CD14-positive monocyte (primary cell): Measurements from ENCODE around the gene RAD51D. TPM values are rescaled to one million over a fixed set of nuclear protein-coding genes. Genes with fewer than 3 reads are reported as not detected.
A peak's percentile ranks its signal among the peaks of the same experiment; 100 is the strongest.

Experiments used
- DNase-seq, 3 donors: peaks; one replicate each; pipeline ENCODE4 v3.0.0-alpha.2; 2011 to 2022
- H2AFZ ChIP-seq: 2 replicates; pipeline ENCODE4 v1.6.0; 2012; ENCODE audit warnings: mild to moderate bottlenecking, low read depth, low read length, inconsistent platforms; ENCODE audit not compliant: insufficient read depth, poor library complexity, severe bottlenecking
- H3K27ac ChIP-seq, 2 donors: 1 replicate in 1 of 2; 2 replicates in 1 of 2; pipeline ENCODE4 v1.5.1; 2012 to 2013; ENCODE audit warnings: low read length in 2 of 2, control low read depth in 1 of 2, inconsistent platforms in 1 of 2, low read depth in 1 of 2, mild to moderate bottlenecking in 1 of 2
- H3K27me3 ChIP-seq, 2 donors: one replicate each; pipeline versions ENCODE4 v1.6.0 to v1.6.1; 2011 to 2013; ENCODE audit warnings: low read length in 2 of 2; ENCODE audit not compliant: control insufficient read depth in 2 of 2, insufficient read depth in 2 of 2
- H3K36me3 ChIP-seq, 2 donors: replicated peaks in 1 of 2; 1 replicate in 1 of 2; 2 replicates in 1 of 2; pipeline versions ENCODE4 v1.5.1 to v1.6.1; 2012 to 2013; ENCODE audit warnings: low read length in 2 of 2, control low read depth in 1 of 2, inconsistent platforms in 1 of 2, mild to moderate bottlenecking in 1 of 2; ENCODE audit not compliant: insufficient read depth in 2 of 2, control insufficient read depth in 1 of 2
- H3K4me1 ChIP-seq, 2 donors: 1 replicate in 1 of 2; 2 replicates in 1 of 2; pipeline versions ENCODE4 v1.5.1 to v1.6.1; 2012 to 2013; ENCODE audit warnings: low read length in 2 of 2, control low read depth in 1 of 2, inconsistent platforms in 1 of 2, mild to moderate bottlenecking in 1 of 2, moderate library complexity in 1 of 2; ENCODE audit not compliant: insufficient read depth in 2 of 2, control insufficient read depth in 1 of 2
- H3K4me2 ChIP-seq: replicated peaks from 2 replicates; pipeline ENCODE3; 2012; ENCODE audit warnings: low read length, moderate library complexity, mild to moderate bottlenecking; ENCODE audit not compliant: poor library complexity, severe bottlenecking; ENCODE audit errors: extremely low read depth
- H3K4me3 ChIP-seq, 3 experiments: fragments of 200-600 bp in 1 of 3; sonication (generic) in 1 of 3; replicated peaks in 1 of 3; 1 replicate in 2 of 3; 2 replicates in 1 of 3; pipeline ENCODE4 v1.5.1; 2011 to 2013; ENCODE audit warnings: low read length in 3 of 3, mild to moderate bottlenecking in 3 of 3, control low read depth in 2 of 3, low read depth in 2 of 3, inconsistent platforms in 1 of 3, moderate library complexity in 1 of 3
- H3K79me2 ChIP-seq: 2 replicates; pipeline ENCODE4 v1.6.0; 2012; ENCODE audit warnings: mild to moderate bottlenecking, control low read depth, inconsistent platforms, low read length, moderate library complexity; ENCODE audit not compliant: insufficient read depth
- H3K9ac ChIP-seq: 2 replicates; pipeline ENCODE4 v1.6.0; 2017; ENCODE audit warnings: low read length, mild to moderate bottlenecking; ENCODE audit not compliant: insufficient read depth, poor library complexity, severe bottlenecking
- H3K9me3 ChIP-seq, 2 donors: replicated peaks in 1 of 2; 1 replicate in 1 of 2; 2 replicates in 1 of 2; pipeline versions ENCODE4 v1.5.1 to v1.6.1; 2012 to 2013; ENCODE audit warnings: low read length in 2 of 2, control low read depth in 1 of 2; ENCODE audit not compliant: control insufficient read depth in 1 of 2, insufficient read depth in 1 of 2
- H4K20me1 ChIP-seq: 2 replicates; pipeline ENCODE4 v1.6.0; 2012; ENCODE audit warnings: mild to moderate bottlenecking, low read length, control low read depth, moderate library complexity; ENCODE audit not compliant: insufficient read depth
- H3K27ac Mint-ChIP-seq, 7 donors: one replicate each; pipeline ENCODE4 v1.8.0; 2020; ENCODE audit warnings: mild to moderate bottlenecking in 7 of 7, mixed read lengths in 7 of 7, moderate library complexity in 6 of 7, inconsistent platforms in 2 of 7
- H3K27me3 Mint-ChIP-seq, 3 donors: one replicate each; pipeline ENCODE4 v1.8.0; 2021 to 2022; ENCODE audit warnings: low read depth in 3 of 3, mild to moderate bottlenecking in 3 of 3, mixed read lengths in 3 of 3, moderate library complexity in 3 of 3, inconsistent platforms in 1 of 3
- H3K36me3 Mint-ChIP-seq, 2 donors: one replicate each; pipeline ENCODE4 v1.8.0; 2020; ENCODE audit warnings: mixed read lengths in 2 of 2, inconsistent platforms in 1 of 2, mild to moderate bottlenecking in 1 of 2
- H3K4me1 Mint-ChIP-seq: one replicate; pipeline ENCODE4 v1.8.0; 2020; ENCODE audit warnings: mild to moderate bottlenecking, mixed read lengths
- H3K4me3 Mint-ChIP-seq, 2 donors: one replicate each; pipeline ENCODE4 v1.8.0; 2020; ENCODE audit warnings: mild to moderate bottlenecking in 2 of 2, mixed read lengths in 2 of 2, moderate library complexity in 1 of 2
- H3K9me3 Mint-ChIP-seq, 7 donors: one replicate each; pipeline ENCODE4 v1.8.0; 2020 to 2022; ENCODE audit warnings: mixed read lengths in 7 of 7, mild to moderate bottlenecking in 6 of 7, moderate library complexity in 6 of 7, inconsistent platforms in 2 of 7
- WGBS: methylation state at CpG from one replicate; pipeline ENCODE4 v1.1.5; 2013; ENCODE audit warnings: missing lambda C conversion rate; ENCODE audit not compliant: insufficient coverage; 5-methylcytosine and 5-hydroxymethylcytosine counted together
- intact Hi-C, 2 donors: fragments of 100-400 bp; cut with micrococcal nuclease; formaldehyde crosslinking; loops; one replicate each; pipeline versions ENCODE4 v1.15.0 to v1.15.1; 2023
- polyA plus RNA-seq, 3 donors: library from polyadenylated mRNA; depleted of rRNA in 1 of 3; unstranded in 2 of 3; stranded (reverse) in 1 of 3; fragments of 300-500 nt in 2 of 3; fragments of >200 nt in 1 of 3; fragmentation: Illumina TruSeq in 2 of 3; gene quantifications; 1 replicate in 2 of 3; 2 replicates in 1 of 3; pipeline ENCODE4 v1.2.3, GENCODE V29; 2012 to 2021
- TF ChIP-seq, protein P1 (sequence below): fragments of 200-600 bp; IDR thresholded peaks from one replicate; pipeline ENCODE4 v1.8.0; 2022; ENCODE audit warnings: antibody characterized with exemption, mild to moderate bottlenecking

The RAD51D gene
- polyA plus RNA-seq, 3 donors, result 4.4 to 6.9 (median 5.8) TPM

DNA sequence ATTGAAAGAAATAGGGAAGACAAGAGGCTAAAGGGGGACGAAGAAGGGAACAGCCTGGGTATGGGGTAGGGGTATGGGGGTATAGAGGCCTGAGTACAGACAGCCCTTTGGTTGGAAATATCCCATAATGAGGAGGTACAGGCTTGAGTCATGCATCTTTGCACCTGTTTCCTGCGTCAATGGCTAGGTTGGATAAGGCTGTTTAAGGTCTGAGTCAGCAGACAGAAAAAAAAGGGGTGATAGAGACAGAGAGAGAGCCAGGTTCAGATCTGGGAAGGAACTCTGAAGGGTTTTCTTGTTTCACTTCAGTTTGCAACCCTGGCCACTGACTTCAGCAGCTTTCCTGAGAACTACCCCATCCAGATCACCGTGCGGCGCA lies 10.3 kb upstream of the RAD51D start:
- H3K36me3 ChIP-seq, result peaks cover 37 to 42% of the 10 kb centered on the region in 2 donors
- no peaks in the 10 kb centered on the region for H4K20me1 ChIP-seq
- TF ChIP-seq, protein P1, sequence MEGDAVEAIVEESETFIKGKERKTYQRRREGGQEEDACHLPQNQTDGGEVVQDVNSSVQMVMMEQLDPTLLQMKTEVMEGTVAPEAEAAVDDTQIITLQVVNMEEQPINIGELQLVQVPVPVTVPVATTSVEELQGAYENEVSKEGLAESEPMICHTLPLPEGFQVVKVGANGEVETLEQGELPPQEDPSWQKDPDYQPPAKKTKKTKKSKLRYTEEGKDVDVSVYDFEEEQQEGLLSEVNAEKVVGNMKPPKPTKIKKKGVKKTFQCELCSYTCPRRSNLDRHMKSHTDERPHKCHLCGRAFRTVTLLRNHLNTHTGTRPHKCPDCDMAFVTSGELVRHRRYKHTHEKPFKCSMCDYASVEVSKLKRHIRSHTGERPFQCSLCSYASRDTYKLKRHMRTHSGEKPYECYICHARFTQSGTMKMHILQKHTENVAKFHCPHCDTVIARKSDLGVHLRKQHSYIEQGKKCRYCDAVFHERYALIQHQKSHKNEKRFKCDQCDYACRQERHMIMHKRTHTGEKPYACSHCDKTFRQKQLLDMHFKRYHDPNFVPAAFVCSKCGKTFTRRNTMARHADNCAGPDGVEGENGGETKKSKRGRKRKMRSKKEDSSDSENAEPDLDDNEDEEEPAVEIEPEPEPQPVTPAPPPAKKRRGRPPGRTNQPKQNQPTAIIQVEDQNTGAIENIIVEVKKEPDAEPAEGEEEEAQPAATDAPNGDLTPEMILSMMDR, result no peak
- no peaks in the 10 kb centered on the region for H3K79me2 ChIP-seq
- H3K4me2 ChIP-seq, result no peak overlapping the region
- intact Hi-C loops, result no loop called here
- H3K36me3 Mint-ChIP-seq, result peaks cover 41 to 42% of the 10 kb centered on the region in 2 donors
- H3K4me1 Mint-ChIP-seq, result no peaks in the 10 kb centered on the region
- H3K9me3 Mint-ChIP-seq, result no peaks in the 10 kb centered on the region
- no peak overlapping the region for H3K4me3 Mint-ChIP-seq
- no peak overlapping the region for H3K9ac ChIP-seq
- no peak overlapping the region for H2AFZ ChIP-seq
- no peak overlapping the region for H3K4me3 ChIP-seq
- no peaks in the 10 kb centered on the region for H3K9me3 ChIP-seq
- WGBS, result 30% methylated on average over 1 of the region's 5 CpGs
- H3K27ac ChIP-seq, result no peak overlapping the region
- H3K27me3 Mint-ChIP-seq, result peaks cover 0 to 2% (median 0%) of the 10 kb centered on the region in 3 donors
- no peaks in the 10 kb centered on the region for H3K4me1 ChIP-seq
- peak overlapping the region in 1 of 7 donors; percentile 65 for H3K27ac Mint-ChIP-seq
- H3K27me3 ChIP-seq, result no peaks in the 10 kb centered on the region
- no peak for DNase-seq

DNA sequence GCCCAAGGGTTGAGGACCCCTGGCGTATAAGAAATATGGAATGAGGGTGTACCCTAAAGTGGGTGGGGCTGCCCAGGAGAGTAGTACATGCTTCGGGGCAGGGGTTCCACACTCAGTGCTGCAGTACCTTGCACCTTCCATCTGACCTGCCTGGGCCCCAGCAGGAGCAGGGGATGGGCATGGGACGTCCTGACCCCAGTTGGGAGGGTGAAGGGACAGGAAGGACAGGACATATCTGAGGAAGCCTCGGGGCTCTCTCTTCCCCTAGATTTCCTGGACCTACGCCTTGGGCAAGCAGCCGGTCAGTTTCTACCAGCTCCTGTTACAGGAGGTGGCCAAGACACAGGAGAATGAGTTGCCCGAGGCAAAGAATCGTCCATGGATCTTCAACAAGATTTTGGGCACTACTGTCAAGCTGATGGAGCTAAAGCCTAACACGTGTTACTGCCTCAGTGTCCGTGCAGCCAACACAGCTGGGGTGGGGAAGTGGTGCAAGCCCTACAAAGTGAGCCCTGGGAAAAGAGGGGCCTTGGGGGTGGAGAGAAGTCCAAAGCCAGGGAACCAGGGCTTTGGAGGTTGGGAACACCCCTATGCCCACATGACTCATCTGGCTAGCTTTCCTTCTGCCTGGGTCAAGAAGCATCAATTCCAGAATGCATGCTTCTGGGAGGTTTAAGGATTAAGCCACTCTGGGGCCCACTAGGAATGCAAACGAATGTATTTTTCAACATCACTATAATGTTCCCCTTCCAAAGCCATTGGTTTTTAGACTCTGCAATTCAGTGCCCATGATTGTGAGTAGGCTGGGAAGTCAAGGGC lies 9.7 kb upstream of the RAD51D start:
- 88% methylated on average over 6 of the region's 11 CpGs for WGBS
- no peak overlapping the region for H3K9ac ChIP-seq
- no peak overlapping the region for H3K4me2 ChIP-seq
- TF ChIP-seq, protein P1, result no peak
- no peaks in the 10 kb centered on the region for H4K20me1 ChIP-seq
- Mint-ChIP-seq H3K9me3 (no peaks in the 10 kb centered on the region), H3K36me3 (peaks cover 36 to 37% of the 10 kb centered on the region in 2 donors), H3K4me3 (no peak overlapping the region), H3K27ac (no peak overlapping the region), H3K4me1 (no peaks in the 10 kb centered on the region), H3K27me3 (peaks cover 0 to under 1% (median 0%) of the 10 kb centered on the region in 3 donors)
- DNase-seq, result no peak
- H3K36me3 ChIP-seq, result peaks cover 31 to 36% of the 10 kb centered on the region in 2 donors
- no peaks in the 10 kb centered on the region for H3K27me3 ChIP-seq
- H3K79me2 ChIP-seq, result no peaks in the 10 kb centered on the region
- H2AFZ ChIP-seq, result no peak overlapping the region
- no peak overlapping the region for H3K27ac ChIP-seq
- no peak overlapping the region for H3K4me3 ChIP-seq
- intact Hi-C loops, result no loop called here
- no peaks in the 10 kb centered on the region for H3K4me1 ChIP-seq
- no peaks in the 10 kb centered on the region for H3K9me3 ChIP-seq
